Subcutaneous adipose tissue (tissue), 4 donors: ENCODE results near the gene CEP295NL. TPM values are rescaled to one million over a fixed set of nuclear protein-coding genes. Genes with fewer than 3 reads are reported as not detected.

Source experiments
- CTCF ChIP-seq: fragments of 450-650 bp; IDR thresholded peaks from one replicate; pipeline ENCODE4 v1.5.1; 2016; ENCODE audit warnings: low read depth, mild to moderate bottlenecking, control low read depth, antibody characterized with exemption, moderate library complexity
- total RNA-seq, 4 donors: library from RNA; depleted of rRNA; stranded (reverse); fragments of >200 nt; gene quantifications; one replicate each; pipeline ENCODE4 v1.1.0, GENCODE V29; 2016

CEP295NL gene
- total RNA-seq, 4 donors from 2014 or later: 5.4 to 7.3 (median 6.4) TPM

- no peak for TF ChIP-seq CTCF
Observed at GRCh38 chr17:78920528-78920927, 17.5 kb upstream of the CEP295NL start.

GRCh38 chr17:78919861-78920450, 17.0 kb upstream of the CEP295NL start:
- no peak for TF ChIP-seq CTCF

- no peak for TF ChIP-seq CTCF
Observed at GRCh38 chr17:78918979-78919378, 16.0 kb upstream of the CEP295NL start.

GRCh38 chr17:78917451-78918275, 14.7 kb upstream of the CEP295NL start:
- TF ChIP-seq CTCF: no peak

GRCh38 chr17:78915872-78916632, 13.1 kb upstream of the CEP295NL start:
- TF ChIP-seq CTCF: no peak

GRCh38 chr17:78913115-78913514, 10.1 kb upstream of the CEP295NL start:
- no peak for TF ChIP-seq CTCF

- TF ChIP-seq CTCF: no peak
Observed at GRCh38 chr17:78912082-78912481, 9.1 kb upstream of the CEP295NL start.
